NT2/D1 (cell line): ENCODE results near the gene B3GLCT.

Experiments
- SUZ12 ChIP-seq: IDR thresholded peaks from 2 replicates; pipeline ENCODE4 v1.6.1; 2011; ENCODE audit not compliant: insufficient read length, insufficient read depth; ENCODE audit errors: extremely low read depth
- YY1 ChIP-seq: IDR thresholded peaks from 2 replicates; pipeline ENCODE4 v1.6.1; 2011; ENCODE audit not compliant: insufficient read length, insufficient read depth

- no peak for TF ChIP-seq YY1
- TF ChIP-seq SUZ12: no peak
Observed at GRCh38 chr13:31223640-31224039, 23.9 kb downstream of the B3GLCT start.
